Osteoblast (primary cell): Measurements from ENCODE around the gene BZW2. TPM values are rescaled to one million over a fixed set of nuclear protein-coding genes. Genes with fewer than 3 reads are reported as not detected.

Source experiments
- DNase-seq: peaks from one replicate; pipeline ENCODE4 v3.0.0; 2011; ENCODE audit warnings: low spot score, mixed read lengths; ENCODE audit not compliant: insufficient read length; ENCODE audit errors: missing footprints
- H2AFZ ChIP-seq: 2 replicates; pipeline ENCODE4 v1.6.0; 2011; ENCODE audit warnings: mild to moderate bottlenecking, low read length
- H3K27ac ChIP-seq: 2 replicates; pipeline ENCODE4 v1.5.1; 2011; ENCODE audit warnings: mild to moderate bottlenecking, low read depth, low read length, moderate library complexity
- H3K27me3 ChIP-seq: 2 replicates; pipeline ENCODE4 v1.6.0; 2012; ENCODE audit warnings: mild to moderate bottlenecking, control low read depth, inconsistent platforms, low read length, moderate library complexity; ENCODE audit not compliant: insufficient read depth
- H3K36me3 ChIP-seq: 2 replicates; pipeline ENCODE4 v1.5.1; 2011; ENCODE audit warnings: mild to moderate bottlenecking, low read length, control low read depth, moderate library complexity; ENCODE audit not compliant: insufficient read depth
- H3K4me1 ChIP-seq: 2 replicates; pipeline ENCODE4 v1.5.1; 2011; ENCODE audit warnings: mild to moderate bottlenecking, low read length, control low read depth, moderate library complexity; ENCODE audit not compliant: insufficient read depth
- H3K4me2 ChIP-seq: 2 replicates; pipeline ENCODE4 v1.6.0; 2011; ENCODE audit warnings: mild to moderate bottlenecking, low read length; ENCODE audit not compliant: insufficient read depth
- H3K4me3 ChIP-seq: fragments of 200-600 bp; sonication (generic); 3 replicates; pipeline ENCODE4 v1.5.1; 2012; ENCODE audit warnings: mild to moderate bottlenecking, low read length, inconsistent platforms; ENCODE audit not compliant: insufficient read depth
- H3K79me2 ChIP-seq: 2 replicates; pipeline ENCODE4 v1.6.0; 2012; ENCODE audit warnings: mild to moderate bottlenecking, low read length, control low read depth, inconsistent platforms; ENCODE audit not compliant: insufficient read depth
- H3K9me3 ChIP-seq: 2 replicates; pipeline ENCODE4 v1.5.1; 2011; ENCODE audit warnings: low read depth, low read length, control low read depth
- H4K20me1 ChIP-seq: 2 replicates; pipeline ENCODE4 v1.6.0; 2012; ENCODE audit warnings: mild to moderate bottlenecking, low read length, control low read depth; ENCODE audit not compliant: insufficient read depth
- CTCF ChIP-seq: IDR thresholded peaks from 2 replicates; pipeline ENCODE4 v1.5.1; 2011; ENCODE audit warnings: mild to moderate bottlenecking, low read depth, low read length, moderate library complexity; ENCODE audit errors: extremely low read depth
- total RNA-seq: library from RNA; depleted of rRNA; stranded (reverse); fragments of >200 nt; gene quantifications from 2 replicates; pipeline ENCODE4 v1.2.3, GENCODE V29; 2012

Gene BZW2
- total RNA-seq, 1 donor: 52.8 TPM

GRCh38 chr7:16644636-16645592 is 1.1 kb upstream of the BZW2 start:
- TF ChIP-seq CTCF: no peak
- peak overlapping the region; percentile 91 for H3K4me3 ChIP-seq
- H3K27ac ChIP-seq: peak overlapping the region; percentile 96
- peak; percentile 85 for DNase-seq
- H3K79me2 ChIP-seq: peaks cover 87% of the 10 kb centered on the region
- peak overlapping the region; percentile 92 for H2AFZ ChIP-seq
- peaks cover 34% of the 10 kb centered on the region for H3K4me1 ChIP-seq
- H3K36me3 ChIP-seq: no peaks in the 10 kb centered on the region
- H3K4me2 ChIP-seq: peak overlapping the region; percentile 90
- peaks cover 13% of the 10 kb centered on the region for H4K20me1 ChIP-seq
- no peaks in the 10 kb centered on the region for H3K27me3 ChIP-seq
- no peaks in the 10 kb centered on the region for H3K9me3 ChIP-seq

DNA sequence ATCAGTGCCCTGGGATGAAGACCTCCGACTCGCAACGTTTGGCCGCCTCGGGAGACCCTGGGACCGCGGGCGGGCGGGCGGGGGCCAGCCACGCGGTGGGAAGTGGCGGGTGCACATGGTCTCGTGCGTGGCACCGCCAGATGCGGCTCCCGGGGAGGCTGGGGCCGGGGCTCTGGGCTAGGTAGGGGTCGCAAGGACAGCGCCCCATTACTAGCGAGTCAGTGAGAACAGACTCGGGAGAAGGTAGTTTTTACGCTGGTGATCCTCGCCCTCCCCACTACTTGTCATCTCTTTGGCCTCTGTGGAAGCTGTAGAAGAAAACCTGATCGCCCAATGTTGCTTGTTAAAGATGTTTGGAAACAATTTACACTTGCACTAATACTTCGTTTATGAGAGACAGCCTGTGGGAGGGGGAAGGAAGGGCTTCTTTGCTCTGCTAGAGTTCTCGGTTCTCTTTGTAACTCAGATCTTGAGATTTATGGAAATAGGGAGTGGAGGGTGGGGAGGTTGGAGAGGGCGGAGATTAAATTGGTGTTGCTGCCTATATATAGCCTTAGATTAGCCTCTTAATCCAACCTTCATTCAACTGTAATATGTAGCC is 591 bp downstream of the BZW2 start:
- Histone ChIP-seq H2AFZ (peak overlapping the region; percentile 68), H3K9me3 (no peaks in the 10 kb centered on the region), H3K36me3 (no peaks in the 10 kb centered on the region), H3K79me2 (peaks cover 91% of the 10 kb centered on the region), H3K27ac (peak overlapping the region; percentile 96), H3K27me3 (no peaks in the 10 kb centered on the region), H3K4me1 (peaks cover 38% of the 10 kb centered on the region), H3K4me2 (peak overlapping the region; percentile 90), H4K20me1 (peaks cover 13% of the 10 kb centered on the region), H3K4me3 (peak overlapping the region; percentile 91)
- peak; percentile 66 for DNase-seq
- no peak for TF ChIP-seq CTCF

- Histone ChIP-seq H3K27me3 (no peaks in the 10 kb centered on the region), H4K20me1 (peaks cover 18% of the 10 kb centered on the region), H3K27ac (peak overlapping the region; percentile 96), H3K4me3 (peak overlapping the region; percentile 91), H3K4me1 (peaks cover 38% of the 10 kb centered on the region), H2AFZ (no peak overlapping the region), H3K4me2 (peak overlapping the region; percentile 90), H3K36me3 (no peaks in the 10 kb centered on the region), H3K79me2 (peaks cover 91% of the 10 kb centered on the region), H3K9me3 (no peaks in the 10 kb centered on the region)
- DNase-seq: peak; percentile 66
- TF ChIP-seq CTCF: no peak
Observed at GRCh38 chr7:16647435-16647960, 1.5 kb downstream of the BZW2 start.

DNA sequence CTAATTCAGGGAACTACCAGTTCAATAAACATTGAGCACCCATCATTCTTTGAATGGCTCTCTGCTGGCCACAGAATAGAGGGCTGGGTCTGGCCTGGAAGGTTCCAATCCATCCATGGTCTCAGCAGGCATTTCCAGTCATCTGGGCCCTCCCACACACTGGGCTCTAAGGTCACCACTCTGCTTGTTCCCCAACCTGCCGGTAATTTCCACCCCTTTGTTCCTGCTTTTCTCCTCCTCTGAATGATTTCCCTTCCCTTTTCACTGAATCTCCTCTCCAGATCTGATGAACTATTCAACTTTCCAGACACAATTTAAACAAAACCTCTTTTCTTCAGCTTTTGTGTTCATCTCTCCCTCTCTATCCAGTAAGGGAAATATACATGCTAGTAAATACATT is 2.6 kb downstream of the BZW2 start:
- Histone ChIP-seq H3K4me2 (peak overlapping the region; percentile 90), H3K4me3 (peak overlapping the region; percentile 32), H2AFZ (no peak overlapping the region), H4K20me1 (peaks cover 22% of the 10 kb centered on the region), H3K27me3 (no peaks in the 10 kb centered on the region), H3K4me1 (peaks cover 38% of the 10 kb centered on the region), H3K79me2 (peaks cover 92% of the 10 kb centered on the region), H3K27ac (peak overlapping the region; percentile 63), H3K9me3 (no peaks in the 10 kb centered on the region), H3K36me3 (no peaks in the 10 kb centered on the region)
- peak; percentile 30 for DNase-seq
- no peak for TF ChIP-seq CTCF
